GM21786 (cell line): ENCODE data around the gene ADRM1.
A peak's percentile ranks its signal among the peaks of the same experiment; 100 is the strongest.

Source experiments
- ATAC-seq: cut with Tn5 transposase; IDR thresholded peaks from one replicate; pipeline ENCODE4 v1.9.1; 2021; ENCODE audit not compliant: unreplicated experiment

ADRM1 gene

DNA sequence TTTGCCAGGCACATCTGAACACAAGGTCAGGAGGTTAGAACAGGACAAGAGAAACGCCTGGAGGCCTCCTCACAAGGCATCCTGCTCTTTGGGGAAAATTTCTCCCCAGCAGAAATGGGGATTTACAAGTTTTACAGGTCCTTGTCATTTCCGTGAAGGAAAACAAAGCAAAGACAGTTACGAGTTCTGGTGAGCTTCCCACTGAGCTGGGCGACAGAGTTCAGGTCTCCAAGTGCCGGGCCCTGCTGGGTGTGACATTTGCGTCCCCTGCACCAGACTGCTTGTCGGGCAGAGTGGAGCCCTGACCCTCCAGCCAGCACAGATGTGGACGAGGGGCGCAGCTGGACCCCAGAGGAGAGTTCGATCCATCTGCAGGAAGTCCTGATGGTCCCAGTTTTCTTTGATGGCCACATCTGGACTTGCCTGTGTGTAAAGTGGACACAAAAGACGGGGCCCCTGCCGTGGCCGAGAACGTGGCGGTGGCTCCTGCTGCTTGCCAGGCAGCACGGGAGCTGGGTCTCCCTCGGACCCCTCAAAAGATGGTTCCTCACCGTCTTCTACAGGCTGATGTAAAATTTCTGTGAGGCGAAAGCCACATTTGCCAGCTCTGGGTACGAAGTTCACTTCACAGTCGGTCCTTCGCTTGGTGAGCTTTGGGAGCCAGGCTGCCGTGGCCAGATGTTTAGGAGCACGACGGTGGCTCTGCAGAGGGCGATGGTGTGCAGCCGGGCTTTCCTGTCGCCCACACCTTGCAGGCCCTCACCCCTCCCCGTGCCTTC is 5.2 kb upstream of the ADRM1 start:
- no peak for ATAC-seq

DNA sequence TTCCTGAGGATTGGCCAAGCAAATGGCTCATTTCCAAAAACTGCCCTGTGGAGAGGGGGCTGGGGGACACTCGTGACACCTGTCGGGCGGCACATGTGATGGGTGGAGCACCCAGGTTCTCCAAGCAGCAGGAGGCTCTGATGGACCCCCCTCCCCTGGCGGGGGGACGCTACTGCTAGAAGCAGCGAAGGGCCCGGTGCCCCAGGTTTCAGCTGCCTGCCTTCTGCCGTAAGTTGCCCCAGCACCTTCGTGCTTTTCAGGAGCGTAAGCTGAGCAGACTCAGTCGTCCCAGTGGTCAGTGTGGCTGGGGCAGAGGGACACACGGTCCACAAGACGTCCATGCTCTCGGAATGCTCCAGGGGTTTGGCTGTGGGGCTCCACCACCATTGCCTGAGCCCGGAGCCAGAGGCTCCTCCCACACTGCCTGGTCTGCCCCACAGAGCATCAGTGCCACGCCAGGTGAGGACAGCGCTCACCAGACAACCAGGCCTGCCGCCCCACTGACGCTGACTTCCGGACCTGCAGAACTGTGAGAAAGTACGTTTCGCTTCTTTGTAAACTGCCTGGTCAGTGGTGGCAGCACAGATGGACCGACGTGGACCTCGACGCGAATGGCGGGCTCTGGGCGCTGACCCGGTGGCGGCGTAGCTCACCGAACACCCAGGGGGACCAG is 4.1 kb upstream of the ADRM1 start:
- no peak for ATAC-seq

DNA sequence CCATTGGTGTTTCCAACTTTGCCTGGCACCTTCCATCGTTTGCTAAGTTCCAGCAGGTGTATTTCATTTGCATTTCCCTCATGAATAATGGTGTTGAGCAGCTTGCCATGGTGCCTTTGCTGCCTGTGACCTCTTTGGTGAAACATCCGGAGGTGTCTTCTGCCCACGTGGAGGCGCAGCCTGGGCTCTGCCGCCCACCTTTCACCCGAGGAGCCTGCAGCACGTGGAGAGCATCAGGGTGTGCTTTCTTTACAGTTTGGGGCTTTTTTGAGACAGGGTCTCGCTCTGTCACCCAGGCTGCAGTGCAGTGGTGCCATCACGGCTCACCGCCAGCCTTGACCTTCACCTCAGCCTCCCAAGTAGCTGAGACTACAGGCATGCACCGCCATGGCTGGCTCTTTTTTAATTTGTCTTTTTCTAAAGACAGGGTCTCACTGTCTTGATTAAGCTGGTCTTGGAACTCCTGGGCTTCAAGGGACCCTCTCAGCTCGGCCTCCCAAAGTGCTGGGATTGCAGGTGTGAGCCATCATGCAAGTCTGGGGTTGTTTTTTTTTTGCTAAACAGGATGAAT is 3.0 kb upstream of the ADRM1 start:
- ATAC-seq, result no peak

DNA sequence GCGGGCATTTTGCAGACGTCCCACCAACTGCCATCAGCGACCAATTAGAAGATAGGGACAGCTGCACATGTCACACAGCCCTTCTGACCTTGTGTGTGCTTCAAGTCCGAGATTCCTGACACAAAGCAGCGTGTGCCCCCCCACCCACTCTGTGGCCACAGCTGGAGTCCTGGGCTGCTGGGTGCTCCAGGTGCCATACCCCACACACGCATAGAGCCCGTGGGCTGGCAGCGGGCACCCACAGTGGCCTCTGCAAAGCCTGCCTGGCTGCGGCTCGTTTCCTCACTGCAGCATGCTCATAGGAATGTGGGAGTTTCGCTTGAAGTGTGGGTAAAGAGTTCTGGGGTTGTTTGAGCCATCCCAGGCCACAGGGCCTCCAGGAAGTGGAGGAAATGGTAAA is 2.5 kb upstream of the ADRM1 start:
- ATAC-seq, result no peak

DNA sequence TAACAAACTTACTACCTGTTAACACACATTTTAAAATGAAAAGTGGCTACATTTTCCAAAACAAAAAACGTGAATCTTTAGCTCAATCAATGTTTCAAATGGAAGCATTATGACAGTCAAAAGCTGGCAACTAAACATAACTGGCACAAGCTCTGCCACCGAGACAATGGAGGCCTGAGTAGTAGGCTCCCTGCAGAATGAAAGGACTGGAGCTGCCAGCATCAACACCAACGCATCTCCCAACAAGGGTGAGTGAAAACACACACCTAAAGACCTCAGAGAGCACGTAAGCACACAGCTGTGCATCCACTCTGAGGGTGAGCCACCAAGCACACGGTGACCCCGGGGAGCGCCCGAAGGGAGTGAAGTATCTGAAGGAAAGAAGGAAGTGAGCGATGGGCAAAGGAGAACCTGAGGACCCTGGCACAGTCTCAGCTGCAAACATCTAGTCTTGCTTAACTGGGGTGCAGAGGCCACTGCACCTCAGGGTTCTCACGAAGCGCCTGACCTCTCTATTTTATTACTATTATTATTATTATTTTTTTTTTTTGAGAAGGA is 1.6 kb upstream of the ADRM1 start:
- no peak for ATAC-seq

DNA sequence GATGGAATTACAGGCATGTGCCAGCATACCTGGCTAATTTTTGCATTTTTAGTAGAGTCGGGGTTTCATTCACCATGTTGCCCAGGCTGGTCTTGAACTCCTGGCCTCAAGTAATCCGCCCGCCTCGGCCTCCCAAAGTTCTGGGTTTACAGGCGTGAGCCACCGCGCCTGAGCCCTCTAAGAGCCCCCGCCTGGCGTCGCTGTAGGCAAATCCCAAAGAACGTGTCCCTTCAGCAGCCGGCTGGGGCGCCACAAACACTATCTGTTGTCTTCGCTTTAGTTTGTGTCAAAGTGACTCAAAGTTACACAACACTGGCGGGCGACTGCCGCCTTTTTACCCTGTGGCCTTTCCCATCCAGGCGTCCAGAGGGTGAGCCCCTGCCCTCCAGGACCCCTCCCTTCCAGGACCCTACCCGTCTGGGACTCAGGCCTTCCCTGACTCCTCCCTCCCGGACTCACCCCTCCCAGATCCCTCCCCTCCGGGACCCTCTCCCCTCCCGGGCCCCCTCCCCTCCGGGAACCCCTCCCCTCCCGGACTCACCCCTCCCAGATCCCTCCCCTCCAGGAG is 940 bp upstream of the ADRM1 start:
- ATAC-seq, result peak; percentile 48

DNA sequence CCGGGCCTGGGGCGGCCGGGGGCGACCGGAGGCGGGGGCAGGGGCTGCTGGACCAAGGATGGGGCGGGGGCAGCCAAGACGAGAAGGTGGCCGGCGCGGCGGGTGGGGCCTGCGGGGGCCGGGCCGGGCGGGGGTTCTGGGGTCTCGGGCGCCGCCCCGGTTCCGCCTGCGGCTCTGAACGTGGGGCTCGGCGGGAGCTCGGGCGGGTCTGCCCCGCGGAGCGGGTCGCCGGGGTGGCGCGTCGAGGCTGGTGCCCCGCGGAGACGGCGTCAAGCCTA is 204 bp downstream of the ADRM1 start:
- ATAC-seq, result no peak

DNA sequence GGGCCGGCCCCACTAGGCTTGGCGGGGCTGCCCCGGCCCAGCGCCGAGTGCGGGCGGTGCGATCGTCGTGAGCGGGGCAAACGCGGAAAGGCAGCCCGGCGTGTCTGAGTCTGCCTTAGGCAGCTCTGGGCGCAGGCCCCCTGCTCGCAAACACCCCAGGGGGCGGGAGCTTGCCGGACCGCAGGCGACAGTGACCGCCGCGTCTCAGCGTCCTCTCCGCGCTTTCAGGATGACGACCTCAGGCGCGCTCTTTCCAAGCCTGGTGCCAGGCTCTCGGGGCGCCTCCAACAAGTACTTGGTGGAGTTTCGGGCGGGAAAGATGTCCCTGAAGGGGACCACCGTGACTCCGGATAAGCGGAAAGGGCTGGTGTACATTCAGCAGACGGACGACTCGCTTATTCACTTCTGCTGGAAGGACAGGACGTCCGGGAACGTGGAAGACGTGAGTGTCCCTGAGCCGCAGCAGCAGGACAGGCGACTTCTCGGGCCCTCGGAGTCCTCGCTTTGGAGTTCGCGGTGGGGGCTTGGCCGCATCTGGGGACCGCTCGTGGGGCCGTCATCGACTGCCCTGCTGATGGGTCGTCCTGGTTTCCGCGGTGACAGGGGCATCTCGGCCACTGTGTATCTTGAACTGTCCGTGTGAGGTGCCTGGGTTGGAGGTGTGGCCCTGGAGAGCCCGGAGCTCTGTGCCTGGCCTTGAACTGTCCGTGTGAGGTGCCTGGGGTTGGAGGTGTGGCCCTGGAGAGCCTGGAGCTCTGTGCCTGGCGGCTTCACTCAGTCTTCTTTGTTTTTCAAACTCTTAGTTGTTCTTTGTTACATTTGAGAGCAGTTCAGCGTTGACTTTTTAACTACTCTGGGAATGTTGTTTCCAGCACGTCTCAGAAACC is 786 bp downstream of the ADRM1 start:
- ATAC-seq, result no peak

DNA sequence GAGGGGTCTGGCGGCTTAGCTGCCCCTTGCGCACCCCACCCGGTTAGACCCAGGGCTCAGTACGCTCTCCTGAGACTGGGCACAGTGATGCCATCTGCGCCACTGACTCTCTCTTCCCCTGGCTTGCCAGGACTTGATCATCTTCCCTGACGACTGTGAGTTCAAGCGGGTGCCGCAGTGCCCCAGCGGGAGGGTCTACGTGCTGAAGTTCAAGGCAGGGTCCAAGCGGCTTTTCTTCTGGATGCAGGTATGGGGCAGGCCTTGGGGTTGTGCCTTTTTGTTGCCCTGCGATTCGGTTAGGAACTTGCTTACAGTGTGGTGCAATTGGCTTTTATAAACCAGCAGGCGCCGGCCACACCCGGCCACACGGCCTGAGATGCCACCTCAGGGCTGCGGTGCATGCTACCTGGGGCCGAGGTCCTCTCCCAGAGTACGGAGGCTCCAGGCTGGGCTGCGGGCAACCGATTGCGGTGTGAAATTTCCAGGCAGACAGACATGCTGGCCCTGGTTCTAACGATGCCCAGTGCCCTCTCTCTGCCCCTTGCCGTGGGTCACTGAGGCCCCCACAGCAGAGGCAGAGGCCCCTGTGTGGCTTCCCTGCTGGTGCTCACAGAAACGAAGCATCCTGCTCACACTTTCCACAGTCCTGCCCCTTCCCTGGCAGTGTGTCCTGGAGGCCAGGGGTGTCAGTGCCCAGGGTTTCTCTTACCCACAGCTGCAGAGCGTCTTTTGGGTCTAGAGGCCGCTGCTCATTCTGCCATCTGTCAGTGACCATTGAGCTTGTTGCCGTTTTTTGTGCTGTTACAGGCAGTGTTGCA is 1.7 kb downstream of the ADRM1 start:
- ATAC-seq, result no peak

DNA sequence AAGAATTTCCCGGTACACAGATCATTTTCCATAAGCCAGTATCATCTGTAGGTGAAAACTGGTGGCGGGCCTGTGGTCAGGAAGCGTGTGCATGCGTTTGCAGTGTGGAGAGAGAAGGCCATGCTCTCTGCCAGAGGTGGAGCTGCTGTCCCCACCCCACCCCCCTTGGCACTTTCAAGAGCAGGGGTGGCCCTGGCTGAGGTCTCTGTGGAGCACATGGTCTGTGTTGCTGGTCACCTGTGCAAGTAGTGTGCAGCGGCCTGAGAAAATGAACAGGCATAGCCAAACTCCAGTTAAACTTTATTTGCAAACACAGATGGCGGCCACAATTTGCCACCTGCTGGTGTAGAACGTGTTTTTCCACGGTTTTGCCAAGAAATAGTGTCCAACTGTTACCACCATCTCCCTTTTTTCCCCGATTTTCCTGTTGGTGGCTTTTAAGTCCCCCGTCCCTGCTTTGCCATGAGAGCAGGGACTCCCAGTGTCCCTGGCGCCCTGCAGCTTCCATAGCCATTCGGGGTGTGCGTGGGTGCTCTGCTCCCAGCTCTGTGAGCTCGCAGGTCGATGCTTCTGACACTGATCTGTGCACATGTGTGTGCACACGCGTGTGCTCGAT is 2.5 kb downstream of the ADRM1 start:
- ATAC-seq, result no peak

DNA sequence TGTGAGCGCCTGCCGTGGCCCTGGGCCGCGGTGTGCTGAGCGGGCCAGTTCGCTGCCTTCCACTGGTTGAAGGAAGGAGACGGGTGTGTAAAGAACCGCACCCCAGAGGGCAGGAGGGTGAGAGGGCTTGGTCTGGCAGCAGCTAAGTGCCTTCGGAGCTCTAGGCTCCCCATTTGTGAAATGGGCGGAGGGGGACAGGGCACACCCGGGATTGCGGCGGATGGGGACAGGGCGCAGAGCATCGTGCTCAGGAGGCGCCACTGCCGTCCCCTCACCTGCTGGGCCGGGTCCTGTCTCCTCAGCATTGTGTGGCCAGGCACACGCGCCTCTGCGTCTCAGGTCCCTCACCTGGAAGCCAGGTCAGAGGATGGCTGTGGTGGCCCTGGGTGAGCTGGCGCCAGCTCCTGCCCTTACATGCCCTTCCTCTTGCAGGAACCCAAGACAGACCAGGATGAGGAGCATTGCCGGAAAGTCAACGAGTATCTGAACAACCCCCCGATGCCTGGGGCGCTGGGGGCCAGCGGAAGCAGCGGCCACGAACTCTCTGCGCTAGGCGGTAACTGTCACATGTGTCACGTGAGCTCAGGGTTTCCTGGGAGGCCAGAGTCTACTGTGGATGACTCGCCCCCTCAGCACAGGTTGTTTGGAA is 3.1 kb downstream of the ADRM1 start:
- ATAC-seq, result no peak

DNA sequence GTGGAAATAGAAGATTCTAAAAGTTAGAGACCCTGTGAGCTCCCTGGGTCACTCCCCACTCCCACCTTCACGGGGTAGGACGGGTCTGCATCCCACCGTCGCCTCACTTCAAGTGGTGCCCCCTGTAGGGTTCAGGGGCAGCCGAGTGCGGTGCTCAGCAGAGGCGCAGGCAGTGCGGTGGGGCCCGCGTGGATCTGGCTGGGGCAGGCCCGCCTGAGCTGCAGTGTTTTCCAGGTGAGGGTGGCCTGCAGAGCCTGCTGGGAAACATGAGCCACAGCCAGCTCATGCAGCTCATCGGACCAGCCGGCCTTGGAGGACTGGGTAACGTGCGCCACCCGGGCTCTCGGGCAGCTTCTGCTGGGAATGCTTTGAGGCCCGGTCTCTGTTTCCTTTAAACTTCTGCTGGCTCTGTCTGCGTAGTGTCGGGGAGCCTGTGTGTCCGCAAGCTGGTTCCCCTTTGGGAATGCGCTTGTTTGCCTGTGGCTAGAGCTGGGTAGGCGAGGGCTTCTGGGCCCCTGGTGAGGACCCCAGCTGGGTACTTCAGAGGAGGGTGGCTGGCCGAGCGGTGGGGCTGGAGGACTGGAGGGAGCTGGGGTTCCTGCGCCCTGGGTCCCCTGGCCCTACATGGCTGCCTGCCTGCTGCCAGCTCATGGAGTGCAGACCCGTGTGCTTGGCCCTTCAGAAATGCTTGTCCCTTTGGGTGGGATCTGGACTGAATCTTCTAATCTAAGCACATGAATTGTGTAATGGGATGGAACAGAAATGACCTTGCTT is 3.8 kb downstream of the ADRM1 start:
- ATAC-seq, result no peak

DNA sequence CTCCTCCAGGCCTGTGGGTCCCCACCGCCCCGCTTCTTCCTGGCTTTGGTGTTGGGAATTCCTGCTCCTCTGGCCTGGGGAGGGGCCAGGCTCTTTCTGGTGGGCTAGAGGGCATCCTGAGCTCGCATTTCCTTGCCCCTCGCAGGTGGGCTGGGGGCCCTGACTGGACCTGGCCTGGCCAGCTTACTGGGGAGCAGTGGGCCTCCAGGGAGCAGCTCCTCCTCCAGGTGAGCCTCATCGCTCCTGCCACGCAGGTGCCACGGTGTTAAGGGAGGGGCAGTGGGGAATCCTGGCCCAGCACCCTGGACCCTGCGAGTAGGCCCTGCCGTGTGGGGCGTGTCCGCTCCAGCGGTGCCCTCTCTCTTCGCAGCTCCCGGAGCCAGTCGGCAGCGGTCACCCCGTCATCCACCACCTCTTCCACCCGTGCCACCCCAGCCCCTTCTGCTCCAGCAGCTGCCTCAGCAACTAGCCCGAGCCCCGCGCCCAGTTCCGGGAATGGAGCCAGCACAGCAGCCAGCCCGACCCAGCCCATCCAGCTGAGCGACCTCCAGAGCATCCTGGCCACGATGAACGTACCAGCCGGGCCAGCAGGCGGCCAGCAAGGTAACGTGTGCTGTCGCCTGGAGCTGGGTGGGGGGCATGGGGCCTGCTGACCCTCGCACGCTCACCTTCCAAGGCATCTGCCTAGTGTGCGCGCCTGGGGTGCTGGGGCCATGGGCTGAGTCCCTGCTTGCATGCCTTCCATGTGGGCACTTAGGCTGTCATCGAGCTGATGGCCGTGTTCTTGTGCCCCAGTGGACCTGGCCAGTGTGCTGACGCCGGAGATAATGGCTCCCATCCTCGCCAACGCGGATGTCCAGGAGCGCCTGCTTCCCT is 4.7 kb downstream of the ADRM1 start:
- ATAC-seq, result no peak

DNA sequence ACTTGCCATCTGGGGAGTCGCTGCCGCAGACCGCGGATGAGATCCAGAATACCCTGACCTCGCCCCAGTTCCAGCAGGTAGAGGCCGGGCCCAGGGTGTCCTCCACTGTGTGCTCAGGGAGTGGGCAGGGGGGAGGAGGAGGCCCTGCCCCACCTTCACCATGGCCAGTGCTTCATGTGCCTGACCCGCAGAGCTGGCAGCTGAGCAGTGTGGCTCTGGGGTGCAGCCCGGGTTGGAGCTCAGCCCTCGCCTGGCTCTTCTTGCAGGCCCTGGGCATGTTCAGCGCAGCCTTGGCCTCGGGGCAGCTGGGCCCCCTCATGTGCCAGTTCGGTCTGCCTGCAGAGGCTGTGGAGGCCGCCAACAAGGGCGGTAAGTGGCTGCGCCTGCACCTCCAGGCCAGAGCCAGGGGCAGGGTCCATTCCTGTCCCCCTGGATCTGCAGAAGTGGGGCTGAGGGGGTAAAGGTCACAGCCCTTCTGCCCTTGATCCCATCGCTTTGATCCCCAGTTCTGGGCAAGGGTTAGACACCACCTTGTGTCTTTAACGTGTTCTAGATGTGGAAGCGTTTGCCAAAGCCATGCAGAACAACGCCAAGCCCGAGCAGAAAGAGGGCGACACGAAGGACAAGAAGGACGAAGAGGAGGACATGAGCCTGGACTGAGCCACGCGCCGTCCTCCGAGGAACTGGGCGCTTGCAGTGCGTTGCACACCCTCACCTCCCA is 5.5 kb downstream of the ADRM1 start:
- ATAC-seq, result no peak

DNA sequence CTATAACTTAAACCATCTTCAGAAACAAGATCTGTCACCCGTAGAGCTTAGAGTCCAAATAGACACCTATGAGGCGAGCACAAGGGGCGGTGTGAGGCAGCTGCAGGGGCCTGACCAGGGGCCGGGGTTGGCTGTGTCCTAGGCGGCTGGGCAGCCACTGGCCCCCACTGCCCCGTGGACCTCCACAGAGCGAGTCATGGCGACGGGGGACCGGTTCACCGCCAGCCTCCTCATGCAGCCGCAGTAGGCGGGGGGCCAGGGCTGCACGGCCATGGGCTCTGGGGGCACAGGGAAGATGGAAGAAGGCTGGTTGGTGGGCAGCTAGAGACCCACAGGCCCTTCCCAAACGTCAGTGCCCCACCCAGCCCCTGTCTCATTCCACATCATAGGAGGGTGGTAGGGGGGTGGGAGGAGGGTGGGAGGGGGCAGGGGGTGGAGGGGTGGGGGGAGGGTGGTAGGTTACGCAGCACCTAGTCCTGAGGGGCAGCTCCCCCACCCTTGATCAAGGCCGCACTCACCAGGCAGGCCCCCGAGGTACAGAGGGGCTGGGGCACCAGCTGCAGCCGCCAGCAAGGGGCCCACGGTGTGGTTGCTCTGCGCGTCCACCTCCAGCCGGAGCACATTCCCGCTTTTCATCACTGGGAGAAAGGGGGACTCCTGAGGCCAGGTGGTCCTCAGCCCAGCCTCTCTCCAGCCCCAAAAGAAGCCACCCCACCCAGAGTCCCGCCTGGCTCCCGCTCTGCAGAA is 6.6 kb downstream of the ADRM1 start:
- no peak for ATAC-seq
